Psoas muscle (tissue), 8 donors: ENCODE data around the gene MSANTD4. TPM values are rescaled to one million over a fixed set of nuclear protein-coding genes. Genes with fewer than 3 reads are reported as not detected.

Source experiments
- ATAC-seq, 4 donors: fragments of 200-7000 bp; cut with Tn5 transposase; one replicate each; pipeline ENCODE4 v1.9.1; 2020; ENCODE audit warnings: moderate library complexity in 3 of 4, mild to moderate bottlenecking in 2 of 4
- DNase-seq, 2 donors: peaks; one replicate each; pipeline ENCODE4 v3.0.0-alpha.2; 2020
- H3K27ac ChIP-seq: fragments of 200-600 bp; one replicate; pipeline ENCODE4 v1.8.0; 2022
- H3K27me3 ChIP-seq, 3 donors: fragments of 200-600 bp in 1 of 3; one replicate each; pipeline versions ENCODE4 v1.6.1 to v1.8.0; 2013 to 2022; ENCODE audit warnings: low read length in 2 of 3, mild to moderate bottlenecking in 2 of 3, moderate library complexity in 1 of 3; ENCODE audit not compliant: insufficient read depth in 3 of 3
- H3K36me3 ChIP-seq, 2 donors: fragments of 200-600 bp in 1 of 2; one replicate each; pipeline versions ENCODE4 v1.6.1 to v1.8.0; 2013 to 2022; ENCODE audit warnings: low read depth in 1 of 2, mild to moderate bottlenecking in 1 of 2, moderate library complexity in 1 of 2; ENCODE audit not compliant: insufficient read depth in 1 of 2
- H3K4me1 ChIP-seq: fragments of 200-600 bp; one replicate; pipeline ENCODE4 v1.8.0; 2022
- H3K4me3 ChIP-seq: fragments of 200-600 bp; one replicate; pipeline ENCODE4 v1.8.0; 2022; ENCODE audit warnings: mild to moderate bottlenecking
- H3K9me3 ChIP-seq: fragments of 200-600 bp; one replicate; pipeline ENCODE4 v1.8.0; 2022
- WGBS, 3 donors: extraction: QIAGEN DNeasy Blood & Tissue Kit; methylation state at CpG; one replicate each; pipeline versions ENCODE4 v1.1.6 to v1.1.7; 2013; 5-methylcytosine and 5-hydroxymethylcytosine counted together
- intact Hi-C, 2 donors: fragments of 100-400 bp; cut with DNase I; formaldehyde crosslinking; loops; one replicate each; pipeline versions ENCODE4 v1.11.0 to v1.14.2; 2022
- polyA plus RNA-seq, 3 donors: library from polyadenylated mRNA; stranded (reverse); fragments of 200-250 nt; gene quantifications; one replicate each; pipeline ENCODE4 v1.2.3, GENCODE V29; 2013
- total RNA-seq, 4 donors: library from RNA; stranded (reverse); fragmentation: NEBNext Ultra II Directional in 2 of 4; extraction: Animal tissue kit (Norgen Biotek cat#: 25700) in 2 of 4; gene quantifications; one replicate each; pipeline versions ENCODE4 v1.2.1 to v1.2.4, GENCODE V29; 2021 to 2023
- TF ChIP-seq, protein P1 (sequence below): fragments of 200-600 bp; IDR thresholded peaks from one replicate; pipeline ENCODE4 v1.8.0; 2022; ENCODE audit warnings: antibody characterized with exemption
- donor health status: healthy with polysubstance abuse.
- donor health status: DM: no; HTN: no; CAD: no; lungs with moderate emphysema.
- donor health status: Bipolar disorder and iron deficiency.
- donor health status: healthy.
- donor health status: DM: yes; HTN: yes; CAD: no.
- donor health status: DM: no; HTN: no; CAD: no.
- donor health status: DM: no; HTN: no; CAD: no.
- donor health status: DM: yes; HTN: yes; CAD: no.

Gene MSANTD4
- total and polyA plus RNA-seq, 7 donors, result 9.7 to 31.3 (median 15.4) TPM

DNA sequence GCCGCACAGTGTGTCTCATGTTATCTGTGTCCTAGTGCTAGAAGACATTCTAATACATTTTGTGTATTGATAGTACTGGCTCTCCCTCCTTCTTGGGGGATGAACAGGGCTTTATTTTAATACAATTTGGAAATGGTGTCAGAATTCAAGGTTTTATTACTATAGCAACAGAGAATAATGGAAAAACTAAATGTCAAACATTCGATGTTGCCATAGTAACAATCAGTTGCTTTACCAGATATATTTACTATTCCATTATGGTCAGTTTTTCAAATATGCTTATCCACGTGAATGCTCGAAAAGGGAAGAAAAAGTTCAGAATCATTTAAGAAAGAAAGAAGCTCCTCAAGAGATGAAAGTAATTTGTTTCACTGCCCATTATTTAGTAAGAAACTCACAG lies 8.6 kb upstream of the MSANTD4 start:
- no peak for ATAC-seq
- intact Hi-C loops, result no loop called here
- WGBS, 3 donors, result 63 to 83% (median 79%) methylated on average over 4 of the region's 4 CpGs

DNA sequence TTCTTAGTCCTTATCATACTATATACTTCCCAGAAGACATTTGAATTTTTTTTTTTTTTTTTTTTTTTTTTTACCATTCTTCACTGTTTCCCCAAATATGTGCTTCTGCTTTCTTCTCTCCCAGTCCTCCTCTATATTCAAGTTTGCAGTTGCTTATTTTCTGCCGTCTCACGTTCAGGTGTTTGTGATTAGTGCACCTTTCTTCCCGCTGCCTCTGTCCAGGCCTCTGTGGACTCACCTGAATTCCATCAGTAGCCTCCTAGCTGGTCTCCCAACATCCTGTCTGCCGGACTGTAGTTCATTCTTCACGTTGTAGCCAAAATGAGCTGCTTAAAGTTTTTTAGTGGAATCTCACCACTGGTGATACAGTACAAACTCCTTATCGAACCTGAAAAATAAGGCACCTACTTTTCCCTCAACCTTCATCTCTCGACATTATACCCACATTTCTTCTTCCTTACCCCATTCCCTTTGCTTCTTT lies 795 bp upstream of the MSANTD4 start:
- WGBS, 3 donors, result 87 to 93% (median 92%) methylated on average over 7 of the region's 7 CpGs
- peak overlapping the region; percentile 75 for H3K27ac ChIP-seq
- TF ChIP-seq, protein P1, sequence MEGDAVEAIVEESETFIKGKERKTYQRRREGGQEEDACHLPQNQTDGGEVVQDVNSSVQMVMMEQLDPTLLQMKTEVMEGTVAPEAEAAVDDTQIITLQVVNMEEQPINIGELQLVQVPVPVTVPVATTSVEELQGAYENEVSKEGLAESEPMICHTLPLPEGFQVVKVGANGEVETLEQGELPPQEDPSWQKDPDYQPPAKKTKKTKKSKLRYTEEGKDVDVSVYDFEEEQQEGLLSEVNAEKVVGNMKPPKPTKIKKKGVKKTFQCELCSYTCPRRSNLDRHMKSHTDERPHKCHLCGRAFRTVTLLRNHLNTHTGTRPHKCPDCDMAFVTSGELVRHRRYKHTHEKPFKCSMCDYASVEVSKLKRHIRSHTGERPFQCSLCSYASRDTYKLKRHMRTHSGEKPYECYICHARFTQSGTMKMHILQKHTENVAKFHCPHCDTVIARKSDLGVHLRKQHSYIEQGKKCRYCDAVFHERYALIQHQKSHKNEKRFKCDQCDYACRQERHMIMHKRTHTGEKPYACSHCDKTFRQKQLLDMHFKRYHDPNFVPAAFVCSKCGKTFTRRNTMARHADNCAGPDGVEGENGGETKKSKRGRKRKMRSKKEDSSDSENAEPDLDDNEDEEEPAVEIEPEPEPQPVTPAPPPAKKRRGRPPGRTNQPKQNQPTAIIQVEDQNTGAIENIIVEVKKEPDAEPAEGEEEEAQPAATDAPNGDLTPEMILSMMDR, result no peak
- H3K4me1 ChIP-seq, result peaks cover 22% of the 10 kb centered on the region
- peaks cover 0 to 2% (median 0%) of the 10 kb centered on the region in 3 donors for H3K27me3 ChIP-seq
- H3K9me3 ChIP-seq, result no peaks in the 10 kb centered on the region
- no peaks in the 10 kb centered on the region for H3K36me3 ChIP-seq
- intact Hi-C loops, result loop anchor here (2.0 kb wide), 1 partner anchor 54 kb away; the partner anchor contains the start of genes AASDHPPT (in 2 of the 2) and KBTBD3 (in 2 of the 2)
- DNase-seq, result no peak
- peak overlapping the region; percentile 95 for H3K4me3 ChIP-seq
- ATAC-seq, result no peak

More for the DNA sequence above, 8.6 kb upstream of the MSANTD4 start:
- Histone ChIP-seq H3K27ac (no peak overlapping the region), H3K4me1 (no peaks in the 10 kb centered on the region), H3K9me3 (no peaks in the 10 kb centered on the region), H3K4me3 (no peak overlapping the region), H3K36me3 (no peaks in the 10 kb centered on the region), H3K27me3 (peaks cover 0 to 6% (median under 1%) of the 10 kb centered on the region in 3 donors)
- no peak for DNase-seq
- TF ChIP-seq, protein P1, result no peak

GRCh38 chr11:106021181-106021966 lies 666 bp downstream of the MSANTD4 start:
- intact Hi-C loops, result no loop called here
- 12 to 15% (median 12%) methylated on average over 18 of the region's 18 CpGs for WGBS, 3 donors
- Histone ChIP-seq H3K36me3 (no peaks in the 10 kb centered on the region), H3K4me1 (peaks cover 22% of the 10 kb centered on the region), H3K9me3 (no peaks in the 10 kb centered on the region), H3K27ac (peak overlapping the region; percentile 75), H3K4me3 (peak overlapping the region; percentile 95), H3K27me3 (peaks cover 0 to 2% (median 0%) of the 10 kb centered on the region in 3 donors)
- ATAC-seq (peak in 2 of 4 donors; percentile 1 to 64), DNase-seq (no peak)
- TF ChIP-seq, protein P1, result no peak

DNA sequence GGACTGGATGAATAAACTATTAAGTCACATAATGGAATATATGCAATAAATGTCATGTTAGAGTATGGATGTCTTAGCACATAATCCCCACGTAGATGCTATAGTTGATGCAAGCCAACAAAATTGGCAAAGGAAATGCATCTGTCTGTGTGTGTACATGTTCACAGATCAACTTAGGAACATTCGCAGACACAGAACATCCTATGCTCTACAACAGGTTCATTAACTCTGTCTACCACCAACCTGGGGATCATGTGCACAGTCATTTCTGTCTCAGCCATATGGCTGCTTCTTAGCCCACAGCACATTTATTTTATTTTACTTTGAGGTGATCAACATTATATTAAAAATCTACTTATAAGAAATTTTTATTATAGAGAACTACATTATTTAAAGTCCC lies 4.9 kb downstream of the MSANTD4 start:
- TF ChIP-seq, protein P1, result no peak
- Histone ChIP-seq H3K4me1 (peaks cover 32% of the 10 kb centered on the region), H3K4me3 (no peak overlapping the region), H3K27ac (no peak overlapping the region), H3K9me3 (no peaks in the 10 kb centered on the region), H3K27me3 (no peaks in the 10 kb centered on the region), H3K36me3 (no peaks in the 10 kb centered on the region)
- DNase-seq, result no peak
- 77 to 96% (median 88%) methylated on average over 2 of the region's 2 CpGs for WGBS, 3 donors
- intact Hi-C loops, result no loop called here
- no peak for ATAC-seq
